HepG2 (cell line): Measurements from ENCODE around the gene SLC6A6. TPM values are rescaled to one million over a fixed set of nuclear protein-coding genes. Genes with fewer than 3 reads are reported as not detected.

Experiments used
- ASH2L ChIP-seq: fragments of 300-600, 200-600 bp; sonication (generic); IDR thresholded peaks from 2 replicates; pipeline ENCODE4 v1.7.0; 2017; ENCODE audit warnings: low read depth, mild to moderate bottlenecking, moderate library complexity, mixed read lengths, low read length; ENCODE audit not compliant: insufficient read length
- BCL6 ChIP-seq: IDR thresholded peaks from 2 replicates; pipeline ENCODE4 v1.6.1; 2016; ENCODE audit warnings: missing genetic modification reagents, missing compliant biosample characterization
- CCAR2 ChIP-seq: fragments of 200-400 bp; formaldehyde crosslinking; optimal IDR thresholded peaks from 2 replicates; pipeline ENCODE3; 2018; ENCODE audit warnings: low read depth, mild to moderate bottlenecking, low read length, moderate library complexity
- FOXM1 ChIP-seq: sonication (generic); formaldehyde crosslinking; IDR thresholded peaks from 2 replicates; pipeline ENCODE4 v1.5.0; 2020; ENCODE audit warnings: missing genetic modification reagents
- GABPA ChIP-seq, 2 experiments: IDR thresholded peaks; 2 replicates each; pipeline ENCODE4 v1.6.1; 2011 to 2016; ENCODE audit warnings: low read depth in 2 of 2, low read length in 1 of 2, missing biosample characterization in 1 of 2, missing genetic modification characterization in 1 of 2
- JUN ChIP-seq: sonication (generic); formaldehyde crosslinking; IDR thresholded peaks from 2 replicates; pipeline ENCODE4 v1.4.0; 2020; ENCODE audit warnings: mild to moderate bottlenecking, missing genetic modification reagents
- MAZ ChIP-seq, 2 experiments: sonication (generic) in 1 of 2; formaldehyde crosslinking in 1 of 2; IDR thresholded peaks; 2 replicates each; pipeline versions ENCODE4 v1.5.0 to v1.6.1; 2012 to 2020; ENCODE audit warnings: low read depth in 2 of 2, mild to moderate bottlenecking in 2 of 2, borderline replicate concordance in 1 of 2, improper control_type of control experiment in 1 of 2, low read length in 1 of 2, missing genetic modification reagents in 1 of 2, moderate library complexity in 1 of 2
- MYC ChIP-seq: sonication (generic); formaldehyde crosslinking; IDR thresholded peaks from 2 replicates; pipeline ENCODE4 v1.9.0; 2021; ENCODE audit warnings: missing genetic modification reagents, borderline replicate concordance
- NFYB ChIP-seq: sonication (generic); formaldehyde crosslinking; IDR thresholded peaks from 2 replicates; pipeline ENCODE4 v1.4.0; 2020; ENCODE audit warnings: missing genetic modification reagents
- NR2F1 ChIP-seq, 2 experiments: fragments of 450-650 bp in 1 of 2; formaldehyde crosslinking in 1 of 2; IDR thresholded peaks; 2 replicates each; pipeline versions ENCODE4 v1.5.0 to v1.6.1; 2016 to 2020; ENCODE audit warnings: mild to moderate bottlenecking in 1 of 2, missing compliant biosample characterization in 1 of 2, missing genetic modification reagents in 1 of 2, moderate library complexity in 1 of 2
- NR2F6 ChIP-seq, 2 experiments: IDR thresholded peaks; 2 replicates each; pipeline ENCODE4 v1.6.1; 2016; ENCODE audit warnings: antibody characterized with exemption in 1 of 2, mild to moderate bottlenecking in 1 of 2
- NR3C1 ChIP-seq: sonication (generic); formaldehyde crosslinking; IDR thresholded peaks from 2 replicates; pipeline ENCODE4 v1.4.0; 2020; ENCODE audit warnings: missing genetic modification reagents
- SIX4 ChIP-seq: sonication (generic); formaldehyde crosslinking; IDR thresholded peaks from 2 replicates; pipeline ENCODE4 v1.4.0; 2020; ENCODE audit warnings: missing genetic modification reagents
- SP140L ChIP-seq: sonication (generic); formaldehyde crosslinking; IDR thresholded peaks from 2 replicates; pipeline ENCODE4 v1.4.0; 2020; ENCODE audit warnings: missing genetic modification reagents, borderline replicate concordance
- TBP ChIP-seq: sonication (generic); formaldehyde crosslinking; IDR thresholded peaks from 2 replicates; pipeline ENCODE4 v1.5.0; 2020; ENCODE audit warnings: missing genetic modification reagents
- XBP1 ChIP-seq: sonication (generic); formaldehyde crosslinking; IDR thresholded peaks from 2 replicates; pipeline ENCODE4 v1.5.0; 2020; ENCODE audit warnings: missing genetic modification reagents
- ZBTB38 ChIP-seq: sonication (generic); formaldehyde crosslinking; IDR thresholded peaks from 2 replicates; pipeline ENCODE4 v1.5.1; 2020; ENCODE audit warnings: mild to moderate bottlenecking, missing genetic modification reagents
- ZBTB4 ChIP-seq: sonication (generic); formaldehyde crosslinking; IDR thresholded peaks from 2 replicates; pipeline ENCODE4 v1.4.0; 2020; ENCODE audit warnings: missing genetic modification reagents, mild to moderate bottlenecking, borderline replicate concordance
- ZC3H13 ChIP-seq: sonication (generic); formaldehyde crosslinking; IDR thresholded peaks from 2 replicates; pipeline ENCODE4 v1.8.1; 2023; ENCODE audit warnings: mild to moderate bottlenecking, missing genetic modification reagents, moderate library complexity
- ZIK1 ChIP-seq: sonication (generic); formaldehyde crosslinking; IDR thresholded peaks from 2 replicates; pipeline ENCODE4 v1.5.0; 2020; ENCODE audit warnings: mild to moderate bottlenecking, low read depth, missing genetic modification reagents, borderline replicate concordance
- ZNF564 ChIP-seq: sonication (generic); formaldehyde crosslinking; IDR thresholded peaks from 2 replicates; pipeline ENCODE4 v1.8.1; 2023; ENCODE audit warnings: mild to moderate bottlenecking, missing genetic modification reagents
- ZNF761 ChIP-seq: sonication (generic); formaldehyde crosslinking; conservative IDR thresholded peaks from 2 replicates; pipeline ENCODE4 v1.4.0; 2020; ENCODE audit warnings: mild to moderate bottlenecking, missing genetic modification reagents
- ZNF780A ChIP-seq: sonication (generic); formaldehyde crosslinking; IDR thresholded peaks from 2 replicates; pipeline ENCODE4 v1.8.0; 2022; ENCODE audit warnings: mild to moderate bottlenecking, missing genetic modification reagents, moderate library complexity
- polyA plus RNA-seq, 8 experiments: library from polyadenylated mRNA; depleted of rRNA in 3 of 8; stranded (reverse) in 7 of 8; unstranded in 1 of 8; fragments of >200 nt; fragmentation: Illumina TruSeq in 4 of 8; extraction: Trizol in 4 of 8; gene quantifications; 2 replicates each; pipeline versions ENCODE4 v1.2.1 to v1.2.3, GENCODE V29; 2011 to 2016; ENCODE audit warnings: low read depth in 4 of 8, missing spikeins in 1 of 8, mixed read lengths in 1 of 8; ENCODE audit not compliant: insufficient read depth in 1 of 8
- total RNA-seq, 5 experiments: library from RNA; depleted of rRNA; stranded (reverse); fragments of >200 nt; fragmentation: Illumina TruSeq; extraction: Trizol; gene quantifications; 2 replicates each; pipeline ENCODE4 v1.2.3, GENCODE V29; 2016; ENCODE audit warnings: low read depth in 1 of 5
- TF ChIP-seq, protein P1 (sequence below): sonication (generic); formaldehyde crosslinking; IDR thresholded peaks from 2 replicates; pipeline ENCODE4; 2020; ENCODE audit warnings: missing genetic modification reagents, mild to moderate bottlenecking, borderline replicate concordance

SLC6A6 gene
- total and polyA plus RNA-seq, 2 of the 13 experiments (the other 11 are each of a cell fraction or from before 2014, with no cell fraction given): 14.1 to 20.7 TPM

DNA sequence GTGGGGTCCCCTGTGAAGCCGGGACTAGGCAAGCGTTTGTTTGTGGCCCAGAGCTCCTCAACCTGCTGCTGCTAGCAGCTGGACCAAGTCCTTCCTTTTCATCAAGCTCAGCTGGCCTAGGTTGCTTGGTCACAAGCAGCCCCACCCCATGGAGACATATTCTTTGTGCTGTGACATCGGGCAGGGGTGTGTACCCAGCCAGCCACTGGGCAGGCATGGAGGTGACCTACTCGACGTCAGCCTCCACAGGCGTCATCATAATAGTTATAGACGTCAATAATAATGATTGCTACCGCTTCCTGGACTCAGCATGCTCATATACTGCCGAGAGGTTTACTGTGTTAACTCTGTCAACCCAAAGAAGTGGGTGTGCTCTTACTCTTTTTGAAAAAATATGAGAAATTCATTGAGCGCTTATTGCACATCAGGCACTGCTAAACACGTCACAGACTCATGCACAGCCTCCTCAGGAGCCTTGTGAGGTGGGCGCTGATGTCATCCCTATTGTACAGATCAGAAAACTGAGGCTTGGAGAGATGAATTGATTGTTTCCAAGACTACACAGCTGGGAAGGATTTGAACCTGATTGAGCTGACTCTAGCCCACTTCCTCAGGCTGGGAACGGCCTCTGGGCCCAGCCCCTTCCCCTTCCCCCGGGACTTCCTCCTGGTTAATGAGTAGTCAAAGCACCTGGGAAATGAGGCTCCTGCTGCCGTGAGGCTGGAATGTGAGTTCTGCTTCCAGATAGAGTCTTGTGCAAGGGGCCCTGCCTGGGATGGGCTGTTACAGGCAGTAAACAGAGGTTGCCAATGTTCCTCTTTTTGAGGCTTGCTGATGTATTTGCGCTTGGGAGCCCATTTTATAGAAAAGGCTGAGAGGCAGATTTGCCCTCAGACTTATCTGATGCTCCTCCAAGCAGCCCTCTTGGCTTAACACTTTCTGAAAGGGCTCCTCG lies 16.2 kb downstream of the SLC6A6 start (continued):
- TF ChIP-seq, protein P1, sequence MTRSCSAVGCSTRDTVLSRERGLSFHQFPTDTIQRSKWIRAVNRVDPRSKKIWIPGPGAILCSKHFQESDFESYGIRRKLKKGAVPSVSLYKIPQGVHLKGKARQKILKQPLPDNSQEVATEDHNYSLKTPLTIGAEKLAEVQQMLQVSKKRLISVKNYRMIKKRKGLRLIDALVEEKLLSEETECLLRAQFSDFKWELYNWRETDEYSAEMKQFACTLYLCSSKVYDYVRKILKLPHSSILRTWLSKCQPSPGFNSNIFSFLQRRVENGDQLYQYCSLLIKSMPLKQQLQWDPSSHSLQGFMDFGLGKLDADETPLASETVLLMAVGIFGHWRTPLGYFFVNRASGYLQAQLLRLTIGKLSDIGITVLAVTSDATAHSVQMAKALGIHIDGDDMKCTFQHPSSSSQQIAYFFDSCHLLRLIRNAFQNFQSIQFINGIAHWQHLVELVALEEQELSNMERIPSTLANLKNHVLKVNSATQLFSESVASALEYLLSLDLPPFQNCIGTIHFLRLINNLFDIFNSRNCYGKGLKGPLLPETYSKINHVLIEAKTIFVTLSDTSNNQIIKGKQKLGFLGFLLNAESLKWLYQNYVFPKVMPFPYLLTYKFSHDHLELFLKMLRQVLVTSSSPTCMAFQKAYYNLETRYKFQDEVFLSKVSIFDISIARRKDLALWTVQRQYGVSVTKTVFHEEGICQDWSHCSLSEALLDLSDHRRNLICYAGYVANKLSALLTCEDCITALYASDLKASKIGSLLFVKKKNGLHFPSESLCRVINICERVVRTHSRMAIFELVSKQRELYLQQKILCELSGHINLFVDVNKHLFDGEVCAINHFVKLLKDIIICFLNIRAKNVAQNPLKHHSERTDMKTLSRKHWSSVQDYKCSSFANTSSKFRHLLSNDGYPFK (CRISPR knock-in tag): no peak
- TF ChIP-seq JUN (CRISPR knock-in tag): no peak
- peak; percentile 29 for TF ChIP-seq ZBTB38 (CRISPR knock-in tag)
- no peak for TF ChIP-seq ZC3H13 (CRISPR knock-in tag)
- TF ChIP-seq MAZ (IDR thresholded peaks at IDR 0.05; ENCODE audit: borderline replicate concordance, low read depth, low read length): no peak
- no peak for TF ChIP-seq MAZ (CRISPR knock-in tag; IDR thresholded peaks at IDR 0.05; ENCODE audit: low read depth)
- no peak for TF ChIP-seq CCAR2
- no peak for TF ChIP-seq NR3C1
- TF ChIP-seq FOXM1 (CRISPR knock-in tag): no peak
- no peak for TF ChIP-seq ZBTB4
- no peak for TF ChIP-seq MYC (CRISPR knock-in tag)
- peak; percentile 6; the same call in 1 of the 2 replicates for TF ChIP-seq BCL6 (CRISPR knock-in tag)
- TF ChIP-seq SP140L (CRISPR knock-in tag): no peak
- no peak for TF ChIP-seq ZIK1
- no peak for TF ChIP-seq TBP (CRISPR knock-in tag)
- TF ChIP-seq NR2F1 (CRISPR knock-in tag; IDR thresholded peaks at IDR 0.05): no peak
- no peak for TF ChIP-seq SIX4
- TF ChIP-seq GABPA (IDR thresholded peaks at IDR 0.05; ENCODE audit: low read depth, low read length): no peak
- TF ChIP-seq GABPA (CRISPR knock-in tag; IDR thresholded peaks at IDR 0.05; ENCODE audit: low read depth): peak; percentile 66
- no peak for TF ChIP-seq ASH2L
- TF ChIP-seq XBP1 (CRISPR knock-in tag): no peak
- TF ChIP-seq NR2F6 (IDR thresholded peaks at IDR 0.05): no peak
- no peak for TF ChIP-seq NR2F6 (CRISPR knock-in tag; IDR thresholded peaks at IDR 0.05)
- TF ChIP-seq NFYB (CRISPR knock-in tag): no peak
- no peak for TF ChIP-seq ZNF780A (CRISPR knock-in tag)
- no peak for TF ChIP-seq ZNF564 (CRISPR knock-in tag)
- no peak for TF ChIP-seq ZNF761
